HG03565 (cell line): Measurements from ENCODE around the gene OR4C46.
"Not testable (repeated sequence)": the region's sequence is repeated elsewhere in the genome, so short reads cannot be mapped to it uniquely, and the experiment has no call there.

ENCODE experiments used
- ATAC-seq: cut with Tn5 transposase; IDR thresholded peaks from one replicate; pipeline ENCODE4 v1.9.1; 2021; ENCODE audit warnings: mild to moderate bottlenecking, moderate library complexity; ENCODE audit not compliant: unreplicated experiment

OR4C46 gene

DNA sequence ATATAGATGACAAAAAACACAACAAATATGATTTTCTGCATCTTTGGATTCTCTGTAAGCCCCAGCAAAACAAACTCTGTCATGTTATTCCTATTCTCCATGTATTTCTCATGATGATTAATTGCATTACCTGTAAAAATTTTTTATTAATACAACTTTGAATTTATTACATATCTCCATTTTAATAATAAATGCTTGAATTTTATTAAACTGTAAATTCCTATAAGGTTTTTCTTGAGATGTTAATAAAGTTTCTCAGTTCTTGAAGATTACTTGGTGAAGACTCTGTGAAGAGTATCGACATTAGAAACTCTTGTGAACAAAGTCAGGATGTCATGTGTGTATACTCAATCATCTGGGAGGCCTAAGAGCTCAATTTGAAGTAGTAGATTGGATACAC is at the start of gene OR4C46:
OR4C46 (minus strand) TSS at position 101 of the 400 bp plus-strand sequence; CDS start at position 101, 0 bp downstream.
- no peak for ATAC-seq

DNA sequence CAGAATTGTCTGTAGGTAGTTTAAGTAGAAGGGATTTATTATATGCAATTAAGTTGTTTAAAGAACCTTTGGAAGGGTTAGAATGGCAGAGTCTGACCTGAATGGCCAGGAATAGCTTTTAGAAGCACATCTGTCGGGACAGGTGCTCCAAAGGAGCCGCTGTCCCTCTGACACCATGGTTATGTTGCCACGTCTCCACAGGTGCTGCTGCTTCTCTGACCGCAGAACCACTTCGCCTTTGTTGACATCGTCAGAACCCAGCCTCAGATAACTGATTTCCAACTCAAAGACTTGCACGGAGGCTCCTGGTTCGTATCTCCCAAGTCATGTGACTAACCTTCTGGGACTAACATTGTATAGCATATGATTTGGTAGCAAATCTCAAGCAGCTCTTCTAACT is 41.8 kb upstream of the OR4C46 start:
- not testable (repeated sequence) for ATAC-seq

- not testable (repeated sequence) for ATAC-seq
These were observed 42.4 kb downstream of the OR4C46 start for GRCh38 chr11:54561439-54561838.

- ATAC-seq, result no peak
These were observed 44.9 kb downstream of the OR4C46 start for GRCh38 chr11:54558919-54559318.

DNA sequence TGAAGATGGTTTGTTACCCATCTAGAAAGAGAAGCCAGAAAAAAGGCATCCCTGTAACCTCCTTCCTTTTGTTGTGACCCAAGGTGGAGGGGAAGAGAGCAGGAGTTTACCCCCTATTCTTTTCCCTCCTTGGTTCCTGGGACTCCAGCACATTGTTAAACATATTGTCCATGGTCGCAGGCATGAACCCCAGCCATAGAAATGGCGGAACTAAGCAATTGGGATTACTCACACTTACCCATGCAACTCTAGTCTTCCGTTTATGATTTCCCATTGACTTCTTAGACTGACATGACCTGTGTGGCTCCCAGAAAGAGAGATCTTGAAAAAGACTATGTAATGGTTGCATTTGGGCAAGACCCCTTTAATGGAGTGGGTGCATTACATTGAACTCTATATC is 45.4 kb downstream of the OR4C46 start:
- no peak for ATAC-seq
